SK-N-SH (cell line): ENCODE measurements around the gene GLI2.

ENCODE experiments used
- EP300 ChIP-seq, 2 experiments: IDR thresholded peaks; 2 replicates each; pipeline versions ENCODE4 v1.4.0 to v1.6.1; 2012; ENCODE audit warnings: borderline replicate concordance in 1 of 2, low read depth in 1 of 2, low read length in 1 of 2
- GATA2 ChIP-seq: sonication (generic); formaldehyde crosslinking; IDR thresholded peaks from 2 replicates; pipeline ENCODE4 v1.5.0; 2020; ENCODE audit warnings: mild to moderate bottlenecking, missing genetic modification reagents
- MXI1 ChIP-seq: IDR thresholded peaks from 2 replicates; pipeline ENCODE4 v1.6.1; 2012; ENCODE audit warnings: mild to moderate bottlenecking, low read depth, low read length, improper control_type of control experiment
- POLR2AphosphoS5 ChIP-seq: IDR thresholded peaks from 2 replicates; pipeline ENCODE4 v1.6.1; 2012; ENCODE audit warnings: low read depth, low read length
- RAD21 ChIP-seq: IDR thresholded peaks from 2 replicates; pipeline ENCODE4 v1.6.1; 2012; ENCODE audit warnings: mild to moderate bottlenecking, low read length
- TAF1 ChIP-seq: IDR thresholded peaks from 2 replicates; pipeline ENCODE4 v1.6.1; 2012; ENCODE audit warnings: low read depth, mild to moderate bottlenecking, low read length, moderate library complexity, borderline replicate concordance
- TCF12 ChIP-seq: IDR thresholded peaks from 2 replicates; pipeline ENCODE4 v1.4.0; 2012
- TF ChIP-seq, protein P1 (sequence below): fragments of 200-600 bp; sonication (generic); IDR thresholded peaks from 2 replicates; pipeline ENCODE4 v1.6.1; 2017; ENCODE audit warnings: antibody characterized with exemption, mild to moderate bottlenecking, moderate library complexity
- TF ChIP-seq, protein P2 (sequence below): IDR thresholded peaks from 2 replicates; pipeline ENCODE4 v1.6.1; 2012; ENCODE audit warnings: mild to moderate bottlenecking, low read depth, low read length, moderate library complexity

DNA sequence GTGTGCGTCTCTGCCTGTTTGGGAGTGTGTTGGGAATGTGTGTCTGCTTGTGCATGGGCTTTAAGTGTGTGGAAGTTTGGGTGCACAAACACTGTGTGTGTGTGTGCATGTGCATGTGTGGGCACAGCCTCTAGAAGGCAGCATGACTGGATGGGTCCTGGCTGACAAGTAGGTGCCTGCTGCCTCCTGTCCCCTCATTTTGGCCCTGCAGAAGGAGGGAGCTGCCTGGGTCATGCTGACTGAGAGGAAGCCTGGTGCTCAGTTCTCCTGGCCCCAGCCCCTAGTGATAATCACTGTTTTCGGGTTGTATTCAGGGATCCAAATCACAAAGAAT, 34.1 kb downstream of the GLI2 start:
- TF ChIP-seq, protein P1, sequence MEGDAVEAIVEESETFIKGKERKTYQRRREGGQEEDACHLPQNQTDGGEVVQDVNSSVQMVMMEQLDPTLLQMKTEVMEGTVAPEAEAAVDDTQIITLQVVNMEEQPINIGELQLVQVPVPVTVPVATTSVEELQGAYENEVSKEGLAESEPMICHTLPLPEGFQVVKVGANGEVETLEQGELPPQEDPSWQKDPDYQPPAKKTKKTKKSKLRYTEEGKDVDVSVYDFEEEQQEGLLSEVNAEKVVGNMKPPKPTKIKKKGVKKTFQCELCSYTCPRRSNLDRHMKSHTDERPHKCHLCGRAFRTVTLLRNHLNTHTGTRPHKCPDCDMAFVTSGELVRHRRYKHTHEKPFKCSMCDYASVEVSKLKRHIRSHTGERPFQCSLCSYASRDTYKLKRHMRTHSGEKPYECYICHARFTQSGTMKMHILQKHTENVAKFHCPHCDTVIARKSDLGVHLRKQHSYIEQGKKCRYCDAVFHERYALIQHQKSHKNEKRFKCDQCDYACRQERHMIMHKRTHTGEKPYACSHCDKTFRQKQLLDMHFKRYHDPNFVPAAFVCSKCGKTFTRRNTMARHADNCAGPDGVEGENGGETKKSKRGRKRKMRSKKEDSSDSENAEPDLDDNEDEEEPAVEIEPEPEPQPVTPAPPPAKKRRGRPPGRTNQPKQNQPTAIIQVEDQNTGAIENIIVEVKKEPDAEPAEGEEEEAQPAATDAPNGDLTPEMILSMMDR: no peak
- no peak for TF ChIP-seq TAF1
- no peak for TF ChIP-seq MXI1
- TF ChIP-seq POLR2AphosphoS5: no peak
- no peak for TF ChIP-seq GATA2 (CRISPR knock-in tag)
- TF ChIP-seq RAD21: no peak
- TF ChIP-seq TCF12: no peak
- TF ChIP-seq, protein P2, sequence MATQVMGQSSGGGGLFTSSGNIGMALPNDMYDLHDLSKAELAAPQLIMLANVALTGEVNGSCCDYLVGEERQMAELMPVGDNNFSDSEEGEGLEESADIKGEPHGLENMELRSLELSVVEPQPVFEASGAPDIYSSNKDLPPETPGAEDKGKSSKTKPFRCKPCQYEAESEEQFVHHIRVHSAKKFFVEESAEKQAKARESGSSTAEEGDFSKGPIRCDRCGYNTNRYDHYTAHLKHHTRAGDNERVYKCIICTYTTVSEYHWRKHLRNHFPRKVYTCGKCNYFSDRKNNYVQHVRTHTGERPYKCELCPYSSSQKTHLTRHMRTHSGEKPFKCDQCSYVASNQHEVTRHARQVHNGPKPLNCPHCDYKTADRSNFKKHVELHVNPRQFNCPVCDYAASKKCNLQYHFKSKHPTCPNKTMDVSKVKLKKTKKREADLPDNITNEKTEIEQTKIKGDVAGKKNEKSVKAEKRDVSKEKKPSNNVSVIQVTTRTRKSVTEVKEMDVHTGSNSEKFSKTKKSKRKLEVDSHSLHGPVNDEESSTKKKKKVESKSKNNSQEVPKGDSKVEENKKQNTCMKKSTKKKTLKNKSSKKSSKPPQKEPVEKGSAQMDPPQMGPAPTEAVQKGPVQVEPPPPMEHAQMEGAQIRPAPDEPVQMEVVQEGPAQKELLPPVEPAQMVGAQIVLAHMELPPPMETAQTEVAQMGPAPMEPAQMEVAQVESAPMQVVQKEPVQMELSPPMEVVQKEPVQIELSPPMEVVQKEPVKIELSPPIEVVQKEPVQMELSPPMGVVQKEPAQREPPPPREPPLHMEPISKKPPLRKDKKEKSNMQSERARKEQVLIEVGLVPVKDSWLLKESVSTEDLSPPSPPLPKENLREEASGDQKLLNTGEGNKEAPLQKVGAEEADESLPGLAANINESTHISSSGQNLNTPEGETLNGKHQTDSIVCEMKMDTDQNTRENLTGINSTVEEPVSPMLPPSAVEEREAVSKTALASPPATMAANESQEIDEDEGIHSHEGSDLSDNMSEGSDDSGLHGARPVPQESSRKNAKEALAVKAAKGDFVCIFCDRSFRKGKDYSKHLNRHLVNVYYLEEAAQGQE: no peak
- TF ChIP-seq EP300 (IDR thresholded peaks at IDR 0.05; ENCODE audit: borderline replicate concordance in 1 of 2, low read depth in 1 of 2, low read length in 1 of 2): no peak
